Stomach (tissue), 4 donors: Measurements from ENCODE around the gene SKA3.

ENCODE experiments used
- POLR2A ChIP-seq, 4 donors: fragments of 450-650 bp; IDR thresholded peaks; one replicate each; pipeline ENCODE4 v1.6.1; 2016; ENCODE audit warnings: antibody characterized with exemption in 4 of 4, control low read depth in 2 of 4, mild to moderate bottlenecking in 1 of 4, moderate library complexity in 1 of 4
- POLR2AphosphoS5 ChIP-seq, 3 donors: sonication (generic); formaldehyde crosslinking; IDR thresholded peaks; one replicate each; pipeline ENCODE4 v1.6.1; 2016; ENCODE audit warnings: antibody characterized with exemption in 3 of 3

DNA sequence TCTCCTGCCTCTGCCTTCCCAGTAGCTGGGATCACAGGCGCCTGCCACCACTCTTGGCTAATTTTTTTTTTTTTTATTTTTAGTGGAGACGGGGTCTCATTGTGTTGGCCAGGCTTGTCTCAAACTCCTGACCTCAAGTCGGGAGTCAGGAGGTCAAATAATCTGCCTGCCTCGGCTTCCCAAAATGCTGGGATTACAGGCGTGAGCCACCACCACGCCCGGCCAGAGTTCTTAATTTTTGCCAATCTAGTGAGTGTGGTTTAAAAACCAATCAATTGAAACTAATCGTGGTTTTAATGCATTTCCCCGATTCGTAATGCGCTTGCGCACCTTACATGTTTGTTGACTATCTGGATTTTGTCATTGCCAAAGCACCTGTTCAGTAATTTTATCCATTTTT lies 37.0 kb downstream of the SKA3 start:
- TF ChIP-seq POLR2A (IDR thresholded peaks at IDR 0.05), result no peak
- no peak for TF ChIP-seq POLR2AphosphoS5 (IDR thresholded peaks at IDR 0.05)
